CD1c-positive myeloid dendritic cell (primary cell): ENCODE results near the gene TMEM39A.

Experiments
- DNase-seq: peaks from one replicate; pipeline ENCODE4 v3.0.0-alpha.2; 2016; ENCODE audit errors: extremely low spot score

Gene TMEM39A

DNA sequence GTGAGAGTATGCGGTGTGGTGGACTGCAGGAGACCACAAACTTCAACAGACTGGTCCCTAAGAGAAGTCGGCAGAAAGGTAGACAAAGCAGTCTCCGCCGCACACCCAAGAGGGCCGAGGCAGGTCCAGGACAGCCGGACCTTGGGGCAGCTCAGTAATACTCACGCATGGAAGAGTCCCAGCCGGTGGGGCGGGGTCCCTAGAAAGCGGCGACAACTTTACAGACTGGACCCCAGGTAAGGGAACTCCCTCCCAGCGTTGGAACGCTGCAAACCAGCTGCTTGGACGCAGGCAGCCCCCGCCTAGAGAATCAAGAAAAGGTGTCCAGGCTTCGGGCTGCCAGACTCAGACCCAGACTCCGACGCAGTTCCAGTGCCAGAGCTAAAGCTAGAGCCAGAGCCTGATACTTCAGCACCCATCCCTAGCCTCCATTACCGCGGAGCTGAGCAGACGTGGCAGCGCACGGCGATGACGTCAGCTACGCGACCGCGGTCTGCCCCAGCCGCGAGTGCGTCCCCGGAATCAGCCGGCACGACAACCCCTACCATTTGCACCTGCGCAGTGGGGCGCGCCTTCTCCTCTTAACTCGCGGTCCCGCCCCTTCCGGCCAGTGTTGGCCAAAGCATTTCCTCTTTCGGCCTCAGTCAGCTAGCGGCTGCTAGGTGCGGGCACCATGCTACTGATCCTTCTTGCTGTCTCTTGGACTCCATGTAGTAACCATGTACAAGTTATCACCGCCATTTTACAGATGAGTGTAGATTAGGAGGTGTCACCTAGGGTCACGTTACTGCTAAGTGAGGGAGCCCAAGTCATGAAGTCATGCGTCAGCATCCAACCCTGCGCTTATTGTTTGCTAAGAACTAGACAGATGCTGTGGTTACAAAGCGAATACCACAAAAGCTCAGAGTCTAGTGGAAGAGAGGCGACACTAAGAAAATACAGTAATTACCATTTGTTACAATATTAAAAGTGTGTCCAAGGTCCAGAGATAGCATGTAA is at the start of gene TMEM39A:
Gene TMEM39A (minus strand): TSS at position 445 of the 999 bp plus-strand sequence. CDS start 1,541 bp downstream, outside the sequence.
- DNase-seq: peak; percentile 100

DNA sequence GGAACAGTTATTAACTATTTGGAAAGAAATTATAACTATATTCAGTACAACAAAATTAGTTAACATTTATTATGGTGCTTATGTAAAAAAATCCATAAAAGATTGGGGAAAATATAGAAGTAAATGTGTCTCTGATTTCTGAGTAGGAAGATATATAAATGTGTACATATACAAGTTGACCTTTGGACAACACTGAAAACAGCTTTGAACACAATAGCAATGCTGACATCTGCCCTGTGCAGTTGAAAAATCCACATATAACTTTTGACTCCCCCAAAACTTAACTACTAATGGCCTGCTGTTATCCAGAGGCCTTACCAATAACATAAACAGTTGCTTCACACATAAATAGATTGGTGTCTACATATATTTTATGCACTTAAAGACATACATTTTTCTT is 47.3 kb upstream of the TMEM39A start:
- no peak for DNase-seq

- no peak for DNase-seq
These were observed 44.9 kb upstream of the TMEM39A start for GRCh38 chr3:119508172-119508845.

DNA sequence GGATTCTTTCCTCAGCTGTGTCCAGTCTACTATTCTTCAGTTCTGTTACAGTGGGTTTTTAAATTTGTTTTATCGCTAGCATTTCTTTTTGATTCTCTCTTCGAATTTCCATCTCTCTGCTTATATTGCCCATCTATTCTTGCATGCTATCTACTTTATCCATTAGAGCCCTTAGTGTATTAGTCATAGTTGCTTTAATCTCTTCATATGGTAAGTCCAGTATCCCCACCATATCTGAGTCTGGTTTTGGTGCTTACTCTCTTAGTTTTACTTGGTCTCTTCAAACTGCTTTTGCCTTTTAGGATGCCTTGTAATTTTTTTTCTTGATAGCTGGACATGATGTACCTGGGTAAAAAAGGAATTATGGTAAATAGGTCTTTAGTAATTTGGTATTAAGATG is 44.0 kb upstream of the TMEM39A start:
- no peak for DNase-seq

GRCh38 chr3:119506631-119507030 is 43.2 kb upstream of the TMEM39A start:
- no peak for DNase-seq

GRCh38 chr3:119500901-119501300 is 37.5 kb upstream of the TMEM39A start:
- no peak for DNase-seq

DNA sequence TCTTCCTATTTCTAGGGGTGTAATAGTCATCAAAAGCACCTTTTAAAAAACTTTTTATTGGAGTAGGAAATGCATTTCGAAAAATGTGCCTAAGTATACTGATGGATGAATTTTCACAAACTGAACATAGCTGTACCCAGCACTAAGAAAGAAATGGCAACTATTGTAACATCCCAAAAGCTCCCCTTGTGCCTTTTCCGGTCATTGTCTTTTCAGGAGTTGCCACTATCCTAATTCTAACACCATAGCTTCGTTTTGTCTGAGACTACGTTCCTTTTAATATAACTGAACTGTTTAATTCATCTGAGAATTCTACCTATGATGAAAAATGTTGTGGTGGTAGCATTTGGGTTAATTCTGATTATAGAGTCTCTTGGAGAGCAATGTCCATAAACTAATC is 36.9 kb upstream of the TMEM39A start:
- no peak for DNase-seq

DNA sequence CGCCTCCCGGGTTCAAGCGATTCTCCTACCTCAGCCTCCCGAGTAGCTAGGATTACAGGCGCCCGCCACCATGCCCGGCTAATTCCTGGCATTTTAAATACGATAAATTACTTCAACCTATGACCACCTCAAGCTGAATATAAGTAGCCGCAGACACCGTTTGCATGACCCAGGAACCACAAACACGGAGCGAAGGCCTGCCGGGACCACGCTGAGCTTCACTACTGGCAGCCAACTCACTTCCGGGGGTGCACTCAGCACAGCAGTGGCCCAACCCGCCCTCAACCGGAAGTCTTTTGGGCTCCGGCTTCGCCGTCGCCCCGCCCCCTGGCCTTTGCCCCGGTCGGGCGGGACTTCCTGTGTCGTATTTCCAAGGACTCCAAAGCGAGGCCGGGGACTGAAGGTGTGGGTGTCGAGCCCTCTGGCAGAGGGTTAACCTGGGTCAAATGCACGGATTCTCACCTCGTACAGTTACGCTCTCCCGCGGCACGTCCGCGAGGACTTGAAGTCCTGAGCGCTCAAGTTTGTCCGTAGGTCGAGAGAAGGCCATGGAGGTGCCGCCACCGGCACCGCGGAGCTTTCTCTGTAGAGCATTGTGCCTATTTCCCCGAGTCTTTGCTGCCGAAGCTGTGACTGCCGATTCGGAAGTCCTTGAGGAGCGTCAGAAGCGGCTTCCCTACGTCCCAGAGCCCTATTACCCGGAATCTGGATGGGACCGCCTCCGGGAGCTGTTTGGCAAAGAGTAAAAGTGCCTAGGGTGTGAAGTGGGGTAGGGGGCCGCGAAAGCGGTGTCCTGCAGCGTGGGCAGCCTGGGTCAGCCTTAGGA is 35.0 kb upstream of the TMEM39A start, which contains the start of gene TIMMDC1:
Gene TIMMDC1 (plus strand): TSS at position 362 of the 826 bp plus-strand sequence. CDS start 187 bp downstream, at position 549.
- DNase-seq: peak; percentile 99

GRCh38 chr3:119497820-119498185 is 34.4 kb upstream of the TMEM39A start:
- DNase-seq: peak; percentile 6

GRCh38 chr3:119494597-119494996 is 31.2 kb upstream of the TMEM39A start:
- DNase-seq: no peak

- DNase-seq: no peak
These were observed 29.4 kb upstream of the TMEM39A start for GRCh38 chr3:119492810-119493209.

GRCh38 chr3:119492128-119492527 is 28.7 kb upstream of the TMEM39A start:
- DNase-seq: no peak

- DNase-seq: no peak
These were observed 26.7 kb upstream of the TMEM39A start for GRCh38 chr3:119490153-119490552.

DNA sequence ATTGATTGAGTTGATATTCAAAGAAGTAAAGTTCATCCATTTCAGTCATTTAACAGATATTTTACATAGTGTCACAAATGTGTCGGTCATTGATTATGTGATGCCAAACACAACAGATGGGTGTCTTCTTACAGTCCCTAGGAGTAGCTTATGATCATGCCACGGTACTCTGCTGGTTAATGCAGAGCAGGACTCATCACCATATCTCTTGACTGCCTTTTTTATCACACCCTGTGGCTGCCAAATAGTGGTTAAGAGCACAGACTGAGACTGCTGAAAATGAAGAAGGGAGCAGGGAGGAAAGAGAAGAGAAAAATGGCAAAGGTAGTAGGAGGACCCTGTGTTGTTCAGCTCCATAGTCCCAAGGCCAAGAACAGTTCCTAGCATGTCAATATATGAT is 22.1 kb upstream of the TMEM39A start:
- DNase-seq: no peak

DNA sequence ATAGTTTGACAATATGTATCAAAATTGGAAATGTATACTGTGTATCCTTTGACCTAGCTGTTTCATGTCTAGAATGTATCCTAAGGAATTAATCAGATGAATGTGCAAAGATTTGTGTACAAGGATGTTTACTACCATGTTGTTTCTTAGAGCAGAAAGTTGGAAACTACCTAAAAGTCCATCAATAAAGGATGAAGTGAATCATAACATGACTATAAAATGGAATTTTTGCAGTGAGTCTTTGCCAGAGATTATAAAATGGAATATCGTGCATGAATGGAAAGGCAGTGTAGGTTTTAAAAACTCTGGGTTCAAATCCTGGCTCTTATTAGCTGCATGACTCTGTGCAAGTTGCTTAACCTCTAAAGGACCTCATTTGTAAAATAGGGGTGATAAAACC is 19.7 kb upstream of the TMEM39A start:
- no peak for DNase-seq

GRCh38 chr3:119481079-119481478 is 17.7 kb upstream of the TMEM39A start:
- DNase-seq: no peak

DNA sequence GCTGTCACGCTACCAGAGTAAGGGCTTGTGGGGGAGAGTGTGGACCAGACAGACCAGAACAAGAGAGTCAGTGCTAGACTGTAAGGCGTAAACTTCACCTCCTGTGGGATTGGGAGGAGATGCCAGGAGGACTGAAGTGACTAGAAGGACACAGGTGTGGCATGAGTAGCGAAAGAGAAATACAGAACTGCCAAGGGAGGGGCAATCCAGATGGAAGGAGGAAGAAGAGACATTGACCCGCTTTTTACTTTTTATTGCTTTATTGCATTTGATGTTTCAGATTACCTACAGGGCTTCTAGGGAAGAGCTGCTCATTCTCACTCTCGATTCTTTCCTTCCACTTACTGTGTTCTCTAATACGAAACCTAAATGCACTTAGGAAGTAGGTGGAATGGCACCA is 7.5 kb upstream of the TMEM39A start:
- no peak for DNase-seq

DNA sequence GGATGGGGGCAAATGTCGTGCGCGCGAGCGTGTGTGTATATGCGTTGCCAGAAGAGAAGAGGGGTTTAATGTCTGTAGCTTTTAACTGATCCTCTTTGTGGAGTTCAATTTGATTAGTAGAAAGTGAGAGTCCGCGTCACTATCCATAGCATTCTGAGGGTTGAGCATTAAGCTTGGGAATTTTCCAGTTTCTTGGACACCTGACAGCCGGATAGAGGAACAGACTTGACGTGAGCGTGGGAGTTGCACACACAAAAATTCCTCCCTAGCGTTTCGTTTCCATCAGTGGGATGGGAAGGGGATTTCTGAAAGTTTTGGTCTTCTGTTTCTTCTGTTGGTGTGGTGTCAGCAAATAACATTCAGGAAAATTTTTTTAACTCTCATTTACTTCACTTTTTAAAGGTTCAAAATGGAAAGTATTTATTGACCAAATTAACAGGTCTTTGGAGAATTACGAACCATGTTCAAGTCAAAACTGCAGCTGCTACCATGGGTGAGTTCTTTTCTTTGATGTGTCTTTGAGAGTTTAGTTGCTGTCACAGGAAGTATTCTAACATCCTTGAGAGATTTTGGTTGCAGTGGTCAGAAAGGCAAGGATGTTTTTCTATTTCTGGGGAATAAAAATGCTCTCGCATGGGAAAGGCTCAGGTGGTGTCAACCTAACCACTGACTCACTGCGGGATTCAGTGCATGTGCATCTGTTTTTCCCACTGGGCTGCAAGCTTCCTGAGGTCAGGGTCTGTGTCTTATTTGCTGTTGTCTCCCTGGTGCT is 6.2 kb upstream of the TMEM39A start:
- DNase-seq: peak; percentile 60

GRCh38 chr3:119468041-119468440 is 4.6 kb upstream of the TMEM39A start:
- DNase-seq: peak; percentile 43

- DNase-seq: peak; percentile 59
These were observed 6.2 kb downstream of the TMEM39A start for GRCh38 chr3:119457246-119457645.

DNA sequence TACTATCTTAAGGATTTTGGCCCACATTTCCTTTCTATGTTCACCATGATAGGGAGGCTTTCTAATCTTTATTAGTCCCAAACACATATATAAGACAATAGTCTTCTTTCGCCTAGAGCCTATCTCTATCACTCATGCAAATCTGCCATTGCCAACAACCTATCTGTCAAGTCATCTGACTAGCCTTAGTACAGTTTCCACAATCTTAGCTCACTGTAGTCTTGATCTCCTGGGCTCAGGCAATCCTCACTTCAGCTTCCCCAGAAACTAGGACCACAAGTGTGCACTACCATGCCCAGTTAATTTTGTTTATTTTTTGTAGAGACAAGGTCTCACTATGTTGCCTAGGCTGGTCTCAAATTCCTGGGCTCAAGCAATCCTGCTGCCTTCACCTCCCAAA is 6.9 kb downstream of the TMEM39A start:
- DNase-seq: no peak
